Measurements from ENCODE around the gene AFF2. TPM values are rescaled to one million over a fixed set of nuclear protein-coding genes. Genes with fewer than 3 reads are reported as not detected.
A peak's percentile ranks its signal among the peaks of the same experiment; 100 is the strongest.

AFF2 gene
- total RNA-seq, 1 experiment from 2014 or later: 0.05 TPM

- Histone ChIP-seq H3K4me1 (ENCODE audit: control insufficient read depth in 1 of 2, insufficient read depth in 2 of 2, low read length in 2 of 2) (no peaks in the 10 kb centered on the region), H4K20me1 (ENCODE audit: insufficient read depth) (no peaks in the 10 kb centered on the region), H3K36me3 (ENCODE audit: control insufficient read depth in 1 of 2, insufficient read depth in 2 of 2, low read length in 2 of 2) (no peaks in the 10 kb centered on the region), H2AFZ (ENCODE audit: low read depth, low read length, poor library complexity, severe bottlenecking) (no peak overlapping the region), H3K9me2 (ENCODE audit: insufficient read depth) (no peaks in the 10 kb centered on the region), H3K9me3 (ENCODE audit: control insufficient read depth in 1 of 2, insufficient read depth in 1 of 2, low read depth in 1 of 2, low read length in 2 of 2) (no peaks in the 10 kb centered on the region), H3K4me3 (replicated peaks in 1 of 2; ENCODE audit: low read depth in 1 of 2, low read length in 2 of 2) (no peak overlapping the region), H3K27me3 (ENCODE audit: insufficient read depth, low read length) (no peaks in the 10 kb centered on the region), H3K9ac (ENCODE audit: low read length) (no peak overlapping the region), H3K4me2 (ENCODE audit: low read length) (no peak overlapping the region), H3K79me2 (ENCODE audit: insufficient read depth, low read length) (no peaks in the 10 kb centered on the region), H3K27ac (ENCODE audit: low read depth, low read length) (no peak overlapping the region)
- POLR2A ChIA-PET: no interaction called here
- intact Hi-C loops (cut with micrococcal nuclease): no loop called here
- CTCF ChIA-PET: no interaction called here
- RAD21 ChIA-PET (ENCODE audit: low non-redundant PET in 1 of 2, low total read pairs in 2 of 2, uncharacterized antibody in 2 of 2, unreplicated experiment in 2 of 2): no interaction called here
- DNase-seq (ENCODE audit: low read depth, low spot score): no peak
- TF ChIP-seq JUND (IDR thresholded peaks at IDR 0.05) (no peak), CTCF (IDR thresholded peaks at IDR 0.05 in 2 of 3, conservative IDR thresholded peaks at IDR 0.05 in 1 of 3; ENCODE audit: borderline replicate concordance in 1 of 3, insufficient read depth in 1 of 3, low read depth in 2 of 3, low read length in 2 of 3) (peak in 2 of 3 experiments; percentile 45 to 48; a peak in 4 of 6 replicates), EGR1 (IDR thresholded peaks at IDR 0.05; ENCODE audit: low read depth) (no peak), MAX (IDR thresholded peaks at IDR 0.05) (no peak)
- no peak for ATAC-seq
- BruUV-seq (replicated peaks): no TSS peak
These were observed 30.2 kb downstream of the AFF2 start for GRCh38 chrX:148530464-148531077.

- ChIA-PET POLR2A (no interaction called here), RAD21 (ENCODE audit: low non-redundant PET in 1 of 2, low total read pairs in 2 of 2, uncharacterized antibody in 2 of 2, unreplicated experiment in 2 of 2) (no interaction called here), CTCF (no interaction called here)
- Histone ChIP-seq H3K36me3 (ENCODE audit: control insufficient read depth in 1 of 2, insufficient read depth in 2 of 2, low read length in 2 of 2) (no peaks in the 10 kb centered on the region), H3K4me1 (ENCODE audit: control insufficient read depth in 1 of 2, insufficient read depth in 2 of 2, low read length in 2 of 2) (no peaks in the 10 kb centered on the region), H3K27me3 (ENCODE audit: insufficient read depth, low read length) (no peaks in the 10 kb centered on the region), H3K9me2 (ENCODE audit: insufficient read depth) (no peaks in the 10 kb centered on the region), H3K4me2 (ENCODE audit: low read length) (no peak overlapping the region), H2AFZ (ENCODE audit: low read depth, low read length, poor library complexity, severe bottlenecking) (no peak overlapping the region), H3K9me3 (ENCODE audit: control insufficient read depth in 1 of 2, insufficient read depth in 1 of 2, low read depth in 1 of 2, low read length in 2 of 2) (no peaks in the 10 kb centered on the region), H4K20me1 (ENCODE audit: insufficient read depth) (no peaks in the 10 kb centered on the region), H3K4me3 (replicated peaks in 1 of 2; ENCODE audit: low read depth in 1 of 2, low read length in 2 of 2) (no peak overlapping the region), H3K9ac (ENCODE audit: low read length) (no peak overlapping the region), H3K79me2 (ENCODE audit: insufficient read depth, low read length) (no peaks in the 10 kb centered on the region), H3K27ac (ENCODE audit: low read depth, low read length) (no peak overlapping the region)
- no peak for DNase-seq (ENCODE audit: low read depth, low spot score)
- intact Hi-C loops (cut with micrococcal nuclease): no loop called here
- no peak for ATAC-seq
- no peak for TF ChIP-seq RAD21 (IDR thresholded peaks at IDR 0.05; ENCODE audit: low read depth)
- no peak for TF ChIP-seq TCF7L2 (IDR thresholded peaks at IDR 0.05; ENCODE audit: borderline replicate concordance, extremely low read depth, insufficient read depth, insufficient read length)
- no peak for TF ChIP-seq CEBPB (IDR thresholded peaks at IDR 0.05; ENCODE audit: low read depth)
- no peak for TF ChIP-seq ZFX (IDR thresholded peaks at IDR 0.05)
- TF ChIP-seq EGR1 (IDR thresholded peaks at IDR 0.05; ENCODE audit: low read depth): no peak
- TF ChIP-seq SIN3A (IDR thresholded peaks at IDR 0.05; ENCODE audit: low read depth): no peak
- BruUV-seq (replicated peaks): no TSS peak
These were observed 33.9 kb downstream of the AFF2 start for GRCh38 chrX:148534291-148534690.

All from HCT116 (cell line).